Right cardiac atrium (tissue), 5 donors: ENCODE measurements around the gene NBEAL2. TPM values are rescaled to one million over a fixed set of nuclear protein-coding genes. Genes with fewer than 3 reads are reported as not detected.
"Not testable (repeated sequence)": the region's sequence is repeated elsewhere in the genome, so short reads cannot be mapped to it uniquely, and the experiment has no call there.

ENCODE experiments used
- ATAC-seq, 2 donors: fragments of 200-7000 bp; cut with Tn5 transposase; one replicate each; pipeline versions ENCODE4 v1.8.0 to v1.9.1; 2020; ENCODE audit warnings: moderate library complexity in 2 of 2, mild to moderate bottlenecking in 1 of 2
- DNase-seq, 3 donors: peaks; one replicate each; pipeline ENCODE4 v3.0.0-alpha.2; 2020
- H3K27ac ChIP-seq: one replicate; pipeline ENCODE4 v1.5.1; 2013; ENCODE audit warnings: mild to moderate bottlenecking, low read length, control low read depth, moderate library complexity
- H3K27me3 ChIP-seq: one replicate; pipeline ENCODE4 v1.6.1; 2013; ENCODE audit not compliant: control insufficient read depth, insufficient read depth
- H3K4me1 ChIP-seq: one replicate; pipeline ENCODE4 v1.6.1; 2013; ENCODE audit warnings: low read length; ENCODE audit not compliant: control insufficient read depth, insufficient read depth
- H3K4me3 ChIP-seq: one replicate; pipeline ENCODE4 v1.5.1; 2013; ENCODE audit warnings: low read length, control low read depth
- H3K9me3 ChIP-seq: one replicate; pipeline ENCODE4 v1.6.1; 2013; ENCODE audit warnings: low read length; ENCODE audit not compliant: control insufficient read depth
- WGBS: extraction: QIAGEN DNeasy Blood & Tissue Kit; methylation state at CpG from one replicate; pipeline ENCODE4 v1.1.7; 2013; 5-methylcytosine and 5-hydroxymethylcytosine counted together
- intact Hi-C, 4 donors: fragments of 100-400 bp; cut with DNase I; formaldehyde crosslinking; loops; one replicate each; pipeline versions ENCODE4 v1.11.0 to v1.14.0; 2022 to 2023
- polyA plus RNA-seq: library from polyadenylated mRNA; stranded (reverse); fragments of 200-250 nt; gene quantifications from one replicate; pipeline ENCODE4 v1.2.3, GENCODE V29; 2013
- total RNA-seq, 4 donors: library from RNA; stranded (reverse); fragmentation: NEBNext Ultra II Directional; extraction: Animal tissue kit (Norgen Biotek cat#: 25700); gene quantifications; one replicate each; pipeline ENCODE4 v1.2.1, GENCODE V29; 2021
- donor health status: healthy with polysubstance abuse.
- donor health status: DM: no; HTN: yes; CAD: no.
- donor health status: DM: no; HTN: no; CAD: no.
- donor health status: DM: no; HTN: yes; CAD: no; lungs with severe emphysema.
- donor health status: DM: yes; HTN: yes; CAD: no.

The NBEAL2 gene
- total and polyA plus RNA-seq, 5 donors: 13.7 to 20.1 (median 16.6) TPM

GRCh38 chr3:47017504-47018268 lies 38.2 kb downstream of the NBEAL2 start:
- intact Hi-C loops: no loop called here
- Histone ChIP-seq H3K27ac (no peak overlapping the region), H3K4me1 (peaks cover 2% of the 10 kb centered on the region), H3K9me3 (no peaks in the 10 kb centered on the region), H3K4me3 (no peak overlapping the region), H3K27me3 (no peaks in the 10 kb centered on the region)
- DNase-seq: no peak
- 80% methylated on average over 6 of the region's 6 CpGs for WGBS
- ATAC-seq: no peak

- Histone ChIP-seq H3K4me3 (no peak overlapping the region), H3K27ac (no peak overlapping the region), H3K9me3 (no peaks in the 10 kb centered on the region), H3K27me3 (no peaks in the 10 kb centered on the region), H3K4me1 (peaks cover 3% of the 10 kb centered on the region)
- DNase-seq (no peak), ATAC-seq (no peak)
- intact Hi-C loops: no loop called here
Observed at GRCh38 chr3:47018269-47018611, 38.8 kb downstream of the NBEAL2 start.

GRCh38 chr3:47019201-47019600 lies 39.7 kb downstream of the NBEAL2 start:
- intact Hi-C loops: no loop called here
- Histone ChIP-seq H3K27ac (no peak overlapping the region), H3K27me3 (no peaks in the 10 kb centered on the region), H3K9me3 (no peaks in the 10 kb centered on the region), H3K4me1 (peaks cover 3% of the 10 kb centered on the region), H3K4me3 (no peak overlapping the region)
- no peak for ATAC-seq
- no peak for DNase-seq
- 95% methylated on average over 1 of the region's 1 CpG for WGBS

- ATAC-seq (no peak), DNase-seq (no peak)
- H3K27me3 ChIP-seq: no peaks in the 10 kb centered on the region
- H3K27ac ChIP-seq: no peak overlapping the region
- intact Hi-C loops: loop anchor here in 1 of 4 donors (10.0 kb wide), 1 partner anchor 144 kb away; the partner anchor contains the start of gene SETD2
- WGBS: 85% methylated on average over 4 of the region's 4 CpGs
- peaks cover 3% of the 10 kb centered on the region for H3K4me1 ChIP-seq
- no peaks in the 10 kb centered on the region for H3K9me3 ChIP-seq
- H3K4me3 ChIP-seq: no peak overlapping the region
Observed at GRCh38 chr3:47020311-47020710, 40.8 kb downstream of the NBEAL2 start.

- H3K27ac ChIP-seq: peak overlapping the region; percentile 23
- DNase-seq: peak in 2 of 3 donors; percentile 21 to 51
- H3K4me1 ChIP-seq: peaks cover 3% of the 10 kb centered on the region
- H3K27me3 ChIP-seq: no peaks in the 10 kb centered on the region
- WGBS: 46% methylated on average over 1 of the region's 1 CpG
- intact Hi-C loops: loop anchor here in 1 of 4 donors (10.0 kb wide), 1 partner anchor 142 kb away; the partner anchor contains the start of gene SETD2
- H3K4me3 ChIP-seq: no peak overlapping the region
- ATAC-seq: peak; percentile 46 to 53
- no peaks in the 10 kb centered on the region for H3K9me3 ChIP-seq
Observed at GRCh38 chr3:47022641-47023071, 43.2 kb downstream of the NBEAL2 start.

GRCh38 chr3:47024932-47025331 lies 45.5 kb downstream of the NBEAL2 start:
- no peak for DNase-seq
- no peak for ATAC-seq
- no peaks in the 10 kb centered on the region for H3K27me3 ChIP-seq
- no peaks in the 10 kb centered on the region for H3K9me3 ChIP-seq
- no peak overlapping the region for H3K27ac ChIP-seq
- H3K4me3 ChIP-seq: no peak overlapping the region
- peaks cover 5% of the 10 kb centered on the region for H3K4me1 ChIP-seq
- intact Hi-C loops: loop anchor here in 1 of 4 donors (10.0 kb wide), 1 partner anchor 140 kb away; the partner anchor contains the start of gene SETD2

- intact Hi-C loops: loop anchor here in 1 of 4 donors (10.0 kb wide), 1 partner anchor 138 kb away; the partner anchor contains the start of gene SETD2
- not testable (repeated sequence) for DNase-seq, H3K4me1 ChIP-seq, H3K9me3 ChIP-seq, H3K4me3 ChIP-seq, H3K27me3 ChIP-seq, ATAC-seq, H3K27ac ChIP-seq
- WGBS: 98% methylated on average over 1 of the region's 1 CpG
Observed at GRCh38 chr3:47026432-47026831, 47.0 kb downstream of the NBEAL2 start.

GRCh38 chr3:47028146-47028545 lies 48.7 kb downstream of the NBEAL2 start:
- H3K27ac ChIP-seq: no peak overlapping the region
- no peak overlapping the region for H3K4me3 ChIP-seq
- DNase-seq: no peak
- no peaks in the 10 kb centered on the region for H3K27me3 ChIP-seq
- intact Hi-C loops: loop anchor here in 1 of 4 donors (10.0 kb wide), 1 partner anchor 137 kb away; the partner anchor contains the start of gene SETD2
- WGBS: 58% methylated on average over 3 of the region's 3 CpGs
- no peaks in the 10 kb centered on the region for H3K9me3 ChIP-seq
- H3K4me1 ChIP-seq: peaks cover 3% of the 10 kb centered on the region
- ATAC-seq: no peak

GRCh38 chr3:47028667-47029066 lies 49.2 kb downstream of the NBEAL2 start:
- intact Hi-C loops: loop anchor here in 1 of 4 donors (10.0 kb wide), 1 partner anchor 136 kb away; the partner anchor contains the start of gene SETD2
- Histone ChIP-seq H3K27me3 (no peaks in the 10 kb centered on the region), H3K4me1 (peaks cover 2% of the 10 kb centered on the region), H3K27ac (no peak overlapping the region), H3K9me3 (no peaks in the 10 kb centered on the region), H3K4me3 (no peak overlapping the region)
- 95% methylated on average over 1 of the region's 1 CpG for WGBS
- DNase-seq (no peak), ATAC-seq (peak in 1 of 2 donors; percentile 24)

GRCh38 chr3:47031041-47031440 lies 51.6 kb downstream of the NBEAL2 start:
- H3K27me3 ChIP-seq, H3K27ac ChIP-seq, H3K4me1 ChIP-seq, H3K9me3 ChIP-seq, intact Hi-C loops, H3K4me3 ChIP-seq, ATAC-seq, DNase-seq: not testable (repeated sequence)
- WGBS: 84% methylated on average over 4 of the region's 4 CpGs

GRCh38 chr3:47034868-47035489 lies 55.5 kb downstream of the NBEAL2 start:
- H3K9me3 ChIP-seq: no peaks in the 10 kb centered on the region
- WGBS: 86% methylated on average over 2 of the region's 2 CpGs
- peaks cover 3% of the 10 kb centered on the region for H3K4me1 ChIP-seq
- no peak overlapping the region for H3K4me3 ChIP-seq
- DNase-seq (no peak), ATAC-seq (no peak)
- no peak overlapping the region for H3K27ac ChIP-seq
- no peaks in the 10 kb centered on the region for H3K27me3 ChIP-seq
- intact Hi-C loops: no loop called here
